ENCODE measurements around the gene CNGA3. TPM values are rescaled to one million over a fixed set of nuclear protein-coding genes. Genes with fewer than 3 reads are reported as not detected.

The CNGA3 gene
- total RNA-seq, 4 donors from 2014 or later: 1.7 to 3.0 (median 2.2) TPM; not detected in 1

- H3K27me3 ChIP-seq: no peaks in the 10 kb centered on the region
- TF ChIP-seq, protein P1, sequence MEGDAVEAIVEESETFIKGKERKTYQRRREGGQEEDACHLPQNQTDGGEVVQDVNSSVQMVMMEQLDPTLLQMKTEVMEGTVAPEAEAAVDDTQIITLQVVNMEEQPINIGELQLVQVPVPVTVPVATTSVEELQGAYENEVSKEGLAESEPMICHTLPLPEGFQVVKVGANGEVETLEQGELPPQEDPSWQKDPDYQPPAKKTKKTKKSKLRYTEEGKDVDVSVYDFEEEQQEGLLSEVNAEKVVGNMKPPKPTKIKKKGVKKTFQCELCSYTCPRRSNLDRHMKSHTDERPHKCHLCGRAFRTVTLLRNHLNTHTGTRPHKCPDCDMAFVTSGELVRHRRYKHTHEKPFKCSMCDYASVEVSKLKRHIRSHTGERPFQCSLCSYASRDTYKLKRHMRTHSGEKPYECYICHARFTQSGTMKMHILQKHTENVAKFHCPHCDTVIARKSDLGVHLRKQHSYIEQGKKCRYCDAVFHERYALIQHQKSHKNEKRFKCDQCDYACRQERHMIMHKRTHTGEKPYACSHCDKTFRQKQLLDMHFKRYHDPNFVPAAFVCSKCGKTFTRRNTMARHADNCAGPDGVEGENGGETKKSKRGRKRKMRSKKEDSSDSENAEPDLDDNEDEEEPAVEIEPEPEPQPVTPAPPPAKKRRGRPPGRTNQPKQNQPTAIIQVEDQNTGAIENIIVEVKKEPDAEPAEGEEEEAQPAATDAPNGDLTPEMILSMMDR (IDR thresholded peaks at IDR 0.05): no peak
- no peak for TF ChIP-seq POLR2A (IDR thresholded peaks at IDR 0.05)
- no peak for DNase-seq
These were observed 23.5 kb downstream of the CNGA3 start for GRCh38 chr2:98369710-98370239.

DNA sequence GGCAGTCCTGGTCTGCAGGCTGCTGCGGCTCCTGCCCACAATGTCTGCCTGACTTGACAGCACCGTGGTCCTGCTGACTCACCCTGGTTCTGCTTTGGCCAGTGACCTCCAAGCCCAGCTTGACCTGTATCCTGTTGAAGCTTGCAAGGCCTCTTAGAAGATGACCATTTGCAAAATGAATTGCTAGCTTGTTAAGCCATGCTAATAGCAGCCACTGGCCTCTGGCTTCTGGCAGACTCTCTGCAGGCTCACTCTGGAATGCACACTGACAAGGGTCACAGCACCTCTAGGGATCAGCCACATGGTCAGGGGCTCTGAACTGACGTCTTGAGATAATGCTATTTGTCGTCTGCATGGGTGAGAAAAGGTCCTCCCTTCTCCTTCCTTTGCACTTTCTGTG, 25.9 kb downstream of the CNGA3 start:
- no peaks in the 10 kb centered on the region for H3K27me3 ChIP-seq
- no peaks in the 10 kb centered on the region for H3K4me1 ChIP-seq
- peaks cover 0 to 5% (median 0%) of the 10 kb centered on the region in 4 donors for H3K9me3 ChIP-seq
- H3K27ac ChIP-seq: no peak overlapping the region
- DNase-seq: no peak
- H3K36me3 ChIP-seq: no peaks in the 10 kb centered on the region
- no peak for TF ChIP-seq POLR2A (IDR thresholded peaks at IDR 0.05)
- TF ChIP-seq, protein P1 (IDR thresholded peaks at IDR 0.05): no peak
- no peak overlapping the region for H3K4me3 ChIP-seq

More at GRCh38 chr2:98369710-98370239, 23.5 kb downstream of the CNGA3 start:
- Histone ChIP-seq H3K27ac (no peak overlapping the region), H3K4me1 (no peaks in the 10 kb centered on the region), H3K36me3 (no peaks in the 10 kb centered on the region), H3K9me3 (peaks cover 0 to 5% (median 0%) of the 10 kb centered on the region in 4 donors), H3K4me3 (no peak overlapping the region)

DNA sequence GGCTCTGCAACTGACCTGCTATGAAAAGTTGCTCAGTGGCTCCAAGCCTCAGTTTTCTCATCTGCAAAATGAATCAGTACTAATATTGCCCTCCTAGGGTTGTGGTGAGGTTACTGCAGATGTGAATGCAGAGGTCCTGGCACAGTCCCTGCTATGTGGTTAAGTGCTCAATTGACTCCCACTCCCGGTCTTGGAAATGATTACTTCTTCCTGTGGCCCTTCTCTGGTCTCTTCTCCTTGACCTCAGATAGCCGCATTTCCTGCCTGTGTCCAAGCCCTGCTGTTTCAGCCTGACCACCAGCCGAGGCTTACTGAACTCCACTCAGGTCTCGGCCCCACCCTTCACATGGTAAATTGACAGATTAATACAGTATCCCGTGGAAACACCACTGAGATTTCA, 26.3 kb downstream of the CNGA3 start:
- no peak overlapping the region for H3K4me3 ChIP-seq
- DNase-seq: no peak
- no peaks in the 10 kb centered on the region for H3K27me3 ChIP-seq
- no peak for TF ChIP-seq POLR2A (IDR thresholded peaks at IDR 0.05)
- TF ChIP-seq, protein P1 (IDR thresholded peaks at IDR 0.05): no peak
- H3K27ac ChIP-seq: no peak overlapping the region
- H3K4me1 ChIP-seq: no peaks in the 10 kb centered on the region
- no peaks in the 10 kb centered on the region for H3K36me3 ChIP-seq
- peaks cover 0 to 5% (median 0%) of the 10 kb centered on the region in 4 donors for H3K9me3 ChIP-seq

GRCh38 chr2:98374286-98374685, 28.0 kb downstream of the CNGA3 start:
- Histone ChIP-seq H3K27ac (no peak overlapping the region), H3K36me3 (no peaks in the 10 kb centered on the region), H3K4me3 (no peak overlapping the region), H3K4me1 (no peaks in the 10 kb centered on the region), H3K9me3 (no peaks in the 10 kb centered on the region), H3K27me3 (no peaks in the 10 kb centered on the region)
- DNase-seq: no peak
- TF ChIP-seq, protein P1 (IDR thresholded peaks at IDR 0.05): no peak
- TF ChIP-seq POLR2A (IDR thresholded peaks at IDR 0.05): no peak

DNA sequence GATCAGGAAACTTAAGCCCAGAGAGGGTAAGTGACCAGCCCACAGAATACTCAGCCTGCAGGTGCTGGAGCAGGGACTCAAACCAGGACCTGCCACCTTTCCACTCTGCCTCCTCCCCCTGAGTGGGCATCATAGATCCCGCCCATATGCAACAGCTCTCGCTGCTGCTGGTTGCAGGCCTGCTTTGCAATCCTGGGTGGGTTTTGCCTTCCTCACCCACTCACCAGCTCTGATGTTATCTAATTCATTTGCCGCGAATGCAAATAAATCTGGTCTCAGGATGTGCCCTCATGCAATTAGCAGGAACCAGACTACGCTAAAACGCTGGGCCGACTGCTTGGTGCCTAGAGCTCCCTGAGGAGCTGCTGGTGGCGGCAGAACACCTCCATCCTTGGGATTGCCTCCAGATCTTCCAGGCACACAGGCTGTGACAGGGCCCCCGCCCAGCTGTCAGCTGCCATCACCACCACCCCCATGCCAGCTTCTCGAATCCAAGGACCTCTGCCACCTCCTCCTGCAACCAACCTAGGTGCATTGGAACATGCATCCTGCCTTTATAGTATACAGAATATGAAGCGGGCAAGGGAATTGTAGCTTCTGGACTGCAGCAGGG, 28.8 kb downstream of the CNGA3 start:
- no peak for DNase-seq
- no peak overlapping the region for H3K27ac ChIP-seq
- H3K4me3 ChIP-seq: no peak overlapping the region
- H3K27me3 ChIP-seq: no peaks in the 10 kb centered on the region
- H3K9me3 ChIP-seq: no peaks in the 10 kb centered on the region
- H3K36me3 ChIP-seq: no peaks in the 10 kb centered on the region
- TF ChIP-seq, protein P1 (IDR thresholded peaks at IDR 0.05): no peak
- TF ChIP-seq POLR2A (IDR thresholded peaks at IDR 0.05): no peak
- H3K4me1 ChIP-seq: no peaks in the 10 kb centered on the region
